Lower leg skin (tissue), 4 donors: ENCODE data around the gene MRAP2. TPM values are rescaled to one million over a fixed set of nuclear protein-coding genes. Genes with fewer than 3 reads are reported as not detected.

Experiments used
- DNase-seq, 2 donors: peaks; one replicate each; pipeline ENCODE4 v3.0.0-alpha.2; 2019; ENCODE audit warnings: low spot score in 2 of 2
- H3K4me3 ChIP-seq: fragments of 200-600 bp; sonication (generic); 2 replicates; pipeline ENCODE4 v1.5.1; 2017; ENCODE audit warnings: mild to moderate bottlenecking, low read depth; ENCODE audit not compliant: poor library complexity, severe bottlenecking
- POLR2A ChIP-seq, 2 donors: fragments of 450-650 bp; IDR thresholded peaks; one replicate each; pipeline ENCODE4 v1.6.1; 2016 to 2017; ENCODE audit warnings: antibody characterized with exemption in 2 of 2, mild to moderate bottlenecking in 1 of 2, moderate library complexity in 1 of 2
- WGBS, 2 donors: methylation state at CpG; one replicate each; pipeline ENCODE4 v1.1.5; 2018; 5-methylcytosine and 5-hydroxymethylcytosine counted together
- intact Hi-C: fragments of 100-400 bp; cut with DNase I; formaldehyde crosslinking; loops from one replicate; pipeline ENCODE4 v1.15.0; 2023; ENCODE audit warnings: low total_unique reads
- total RNA-seq, 4 donors: library from RNA; depleted of rRNA; stranded (reverse); fragments of >200 nt; gene quantifications; one replicate each; pipeline ENCODE4 v1.1.0, GENCODE V29; 2016
- TF ChIP-seq, protein P1 (sequence below), 3 donors: fragments of 450-650 bp; IDR thresholded peaks; one replicate each; pipeline ENCODE4 v1.5.1; 2016; ENCODE audit warnings: antibody characterized with exemption in 3 of 3, mild to moderate bottlenecking in 3 of 3, moderate library complexity in 2 of 3

MRAP2 gene
- total RNA-seq, 4 donors from 2014 or later: 2.6 to 4.1 (median 2.9) TPM

DNA sequence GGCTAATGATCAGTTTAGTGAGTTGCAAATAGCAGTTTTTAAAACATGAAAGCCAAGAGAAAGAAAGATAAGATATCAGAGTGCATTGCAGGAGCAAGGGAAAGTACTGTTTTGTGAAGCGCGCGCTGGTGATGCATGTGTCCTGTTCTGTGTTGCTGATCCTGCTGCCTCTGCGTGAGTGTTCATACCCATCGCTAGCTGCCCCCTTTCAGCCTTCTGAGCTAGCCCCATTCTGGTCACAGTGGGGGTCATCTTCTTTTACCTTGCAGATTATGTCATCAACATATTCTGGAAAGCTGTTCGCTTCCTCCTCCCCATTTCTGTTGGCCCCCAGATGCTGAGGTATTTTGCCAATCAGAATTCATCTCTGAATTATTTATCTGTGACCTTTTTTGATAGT is 1.9 kb downstream of the MRAP2 start:
- TF ChIP-seq, protein P1, sequence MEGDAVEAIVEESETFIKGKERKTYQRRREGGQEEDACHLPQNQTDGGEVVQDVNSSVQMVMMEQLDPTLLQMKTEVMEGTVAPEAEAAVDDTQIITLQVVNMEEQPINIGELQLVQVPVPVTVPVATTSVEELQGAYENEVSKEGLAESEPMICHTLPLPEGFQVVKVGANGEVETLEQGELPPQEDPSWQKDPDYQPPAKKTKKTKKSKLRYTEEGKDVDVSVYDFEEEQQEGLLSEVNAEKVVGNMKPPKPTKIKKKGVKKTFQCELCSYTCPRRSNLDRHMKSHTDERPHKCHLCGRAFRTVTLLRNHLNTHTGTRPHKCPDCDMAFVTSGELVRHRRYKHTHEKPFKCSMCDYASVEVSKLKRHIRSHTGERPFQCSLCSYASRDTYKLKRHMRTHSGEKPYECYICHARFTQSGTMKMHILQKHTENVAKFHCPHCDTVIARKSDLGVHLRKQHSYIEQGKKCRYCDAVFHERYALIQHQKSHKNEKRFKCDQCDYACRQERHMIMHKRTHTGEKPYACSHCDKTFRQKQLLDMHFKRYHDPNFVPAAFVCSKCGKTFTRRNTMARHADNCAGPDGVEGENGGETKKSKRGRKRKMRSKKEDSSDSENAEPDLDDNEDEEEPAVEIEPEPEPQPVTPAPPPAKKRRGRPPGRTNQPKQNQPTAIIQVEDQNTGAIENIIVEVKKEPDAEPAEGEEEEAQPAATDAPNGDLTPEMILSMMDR (IDR thresholded peaks at IDR 0.05): no peak
- TF ChIP-seq POLR2A (IDR thresholded peaks at IDR 0.05): no peak
- H3K4me3 ChIP-seq: no peak overlapping the region
- 91 to 95% methylated on average over 6 of the region's 6 CpGs for WGBS, 2 donors
- DNase-seq: no peak
- intact Hi-C loops: no loop called here

DNA sequence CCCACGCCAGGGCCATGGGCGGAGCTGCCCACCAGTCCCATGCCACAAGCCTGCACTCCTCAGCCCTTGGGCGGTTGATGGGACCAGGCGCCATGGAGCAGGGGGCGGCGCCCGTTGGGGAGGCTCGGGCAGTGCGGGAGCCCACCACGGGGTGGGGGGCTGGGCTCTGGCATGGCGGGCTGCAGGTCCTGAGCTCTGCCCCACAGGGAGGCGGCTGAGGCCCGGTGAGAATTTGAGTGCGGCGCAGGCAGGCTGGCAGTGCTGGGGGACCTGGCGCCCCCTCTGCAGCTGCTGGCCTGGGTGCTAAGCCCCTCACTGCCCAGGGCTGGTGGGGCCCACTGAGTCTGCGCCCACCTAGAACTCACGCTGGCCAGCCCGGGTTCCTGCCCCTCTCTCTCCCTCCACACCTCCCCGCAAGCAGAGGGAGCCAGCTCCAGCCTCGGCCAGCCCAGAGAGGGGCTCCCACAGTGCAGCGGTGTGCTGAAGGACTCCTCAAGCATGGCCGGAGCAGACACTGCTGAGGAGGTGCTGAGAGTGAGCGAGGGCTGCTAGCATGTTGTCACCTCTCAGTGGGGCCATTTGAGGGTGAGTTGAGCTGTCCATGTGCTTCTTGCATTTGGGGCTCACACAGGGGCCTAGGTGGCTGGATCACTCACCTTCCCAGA is 4.0 kb downstream of the MRAP2 start:
- WGBS, 2 donors: 96 to 99% methylated on average over 18 to 24 of the region's 24 CpGs
- TF ChIP-seq POLR2A (IDR thresholded peaks at IDR 0.05): no peak
- TF ChIP-seq, protein P1 (IDR thresholded peaks at IDR 0.05): no peak
- no peak for DNase-seq
- no peak overlapping the region for H3K4me3 ChIP-seq
- intact Hi-C loops: no loop called here

GRCh38 chr6:84042603-84043002 is 9.0 kb downstream of the MRAP2 start:
- intact Hi-C loops: no loop called here
- no peak for DNase-seq
- 65 to 73% methylated on average over 1 of the region's 1 CpG for WGBS, 2 donors
- TF ChIP-seq, protein P1 (IDR thresholded peaks at IDR 0.05): no peak
- TF ChIP-seq POLR2A (IDR thresholded peaks at IDR 0.05): no peak
- H3K4me3 ChIP-seq: no peak overlapping the region

GRCh38 chr6:84043555-84043954 is 10.0 kb downstream of the MRAP2 start:
- no peak for DNase-seq
- no peak for TF ChIP-seq POLR2A (IDR thresholded peaks at IDR 0.05)
- TF ChIP-seq, protein P1 (IDR thresholded peaks at IDR 0.05): no peak
- no peak overlapping the region for H3K4me3 ChIP-seq
- WGBS, 2 donors: 88 to 89% methylated on average over 1 of the region's 1 CpG
- intact Hi-C loops: no loop called here

DNA sequence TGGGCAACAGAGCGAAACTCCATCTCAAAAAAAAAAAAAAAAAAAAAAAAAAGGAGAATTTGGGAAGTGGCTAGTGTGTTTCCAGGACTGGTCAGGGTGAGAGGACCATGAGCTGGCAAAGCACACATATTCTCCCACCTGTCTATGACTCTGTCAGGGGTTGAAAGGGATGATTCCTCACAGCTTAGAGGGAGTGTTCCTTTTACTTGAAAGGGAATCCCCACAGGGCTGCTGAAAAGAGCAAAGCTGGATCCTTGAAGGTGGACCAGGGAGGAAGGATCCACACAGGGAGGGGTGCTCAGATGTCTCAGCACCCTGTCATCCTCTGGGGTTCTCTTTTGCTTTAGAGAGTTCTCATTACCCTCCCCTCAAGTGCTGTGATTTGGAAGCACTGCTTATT is 13.2 kb downstream of the MRAP2 start:
- DNase-seq: no peak
- H3K4me3 ChIP-seq: no peak overlapping the region
- TF ChIP-seq, protein P1 (IDR thresholded peaks at IDR 0.05): no peak
- TF ChIP-seq POLR2A (IDR thresholded peaks at IDR 0.05): no peak
- intact Hi-C loops: no loop called here
- 94 to 100% methylated on average over 1 of the region's 1 CpG for WGBS, 2 donors

- DNase-seq: no peak
- TF ChIP-seq POLR2A (IDR thresholded peaks at IDR 0.05): no peak
- TF ChIP-seq, protein P1 (IDR thresholded peaks at IDR 0.05): no peak
- intact Hi-C loops: no loop called here
- 87 to 91% methylated on average over 5 of the region's 5 CpGs for WGBS, 2 donors
- H3K4me3 ChIP-seq: no peak overlapping the region
Observed at GRCh38 chr6:84048588-84048987, 15.0 kb downstream of the MRAP2 start.
